Raji (cell line): ENCODE data around the gene PPM1N.

Source experiments
- POLR2A ChIP-seq: IDR thresholded peaks from 2 replicates; pipeline ENCODE4 v1.6.1; 2011; ENCODE audit warnings: low read depth, low read length, control low read depth; ENCODE audit not compliant: insufficient read depth

PPM1N gene

DNA sequence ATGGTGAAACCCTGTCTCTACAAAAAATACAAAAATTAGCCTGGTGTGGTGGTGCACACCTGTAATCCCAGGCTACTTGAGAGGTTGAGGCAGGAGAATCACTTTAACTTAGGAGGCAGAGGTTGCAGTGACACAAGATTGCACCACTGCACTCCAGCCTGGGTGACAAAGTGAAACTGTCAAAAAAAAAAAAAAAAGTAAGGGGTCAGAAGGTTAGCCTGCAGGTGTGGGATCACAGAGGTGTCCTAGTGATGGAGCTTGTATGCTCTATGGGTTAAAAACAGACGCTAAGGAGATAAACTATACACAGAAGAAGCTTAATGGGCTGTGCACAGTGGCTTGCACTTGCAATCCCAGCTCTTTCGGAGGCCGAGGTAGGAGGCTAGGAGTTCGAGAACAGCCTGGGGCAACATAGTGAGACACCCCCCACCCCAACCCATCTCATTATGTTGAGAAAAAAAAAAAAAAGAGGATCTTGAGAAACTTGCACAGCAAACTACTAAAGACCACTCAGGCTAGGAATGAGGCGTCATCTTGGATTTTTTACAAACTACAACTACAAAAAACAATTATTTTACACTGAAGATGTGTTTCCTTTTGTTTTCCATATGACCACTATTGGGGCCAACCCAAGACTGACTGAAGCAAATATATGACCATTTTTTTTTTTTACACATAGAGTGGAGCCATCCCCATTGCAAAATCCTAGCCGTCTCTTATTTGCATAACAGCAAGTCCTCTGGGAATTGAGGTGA, 22.5 kb upstream of the PPM1N start:
- no peak for TF ChIP-seq POLR2A

GRCh38 chr19:45476304-45476703, 21.9 kb upstream of the PPM1N start:
- no peak for TF ChIP-seq POLR2A

GRCh38 chr19:45477186-45477585, 21.1 kb upstream of the PPM1N start:
- no peak for TF ChIP-seq POLR2A

DNA sequence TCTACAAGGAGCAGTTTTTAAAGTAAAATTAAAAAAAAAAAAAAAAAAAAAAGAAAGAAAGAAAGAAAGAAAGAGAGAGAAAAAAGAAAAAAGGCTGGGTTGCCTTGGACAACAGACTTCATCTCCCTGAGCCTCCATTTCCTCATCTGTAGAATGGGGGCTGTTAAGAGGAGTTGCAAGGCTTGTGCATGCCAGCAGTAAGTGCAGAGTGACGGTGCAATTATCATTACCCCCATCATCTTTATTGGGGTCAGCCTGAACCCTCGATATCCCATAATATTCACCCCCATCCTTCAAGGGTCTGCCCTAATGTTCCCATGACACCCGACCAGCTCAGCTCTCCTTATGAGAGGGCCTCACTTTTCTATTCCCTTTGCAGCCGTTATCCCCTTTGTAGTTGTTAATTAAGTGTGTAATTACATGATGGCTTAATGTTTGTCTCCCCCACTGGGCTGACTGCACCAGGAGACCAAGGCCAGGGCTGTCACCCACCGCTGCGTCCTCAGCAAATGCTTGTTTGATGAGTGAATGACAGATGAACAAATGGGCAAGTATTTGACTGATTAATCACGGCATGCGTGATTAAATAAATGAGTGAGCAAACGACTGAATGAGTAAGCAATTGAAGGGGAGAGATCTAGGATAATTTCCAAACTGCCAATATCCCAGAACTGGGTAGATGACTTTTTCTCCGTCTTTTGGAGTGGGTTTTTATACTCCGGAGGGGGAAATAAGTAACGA, 20.4 kb upstream of the PPM1N start:
- TF ChIP-seq POLR2A, result no peak

GRCh38 chr19:45478454-45479238, 19.6 kb upstream of the PPM1N start:
- peak; percentile 73 for TF ChIP-seq POLR2A

GRCh38 chr19:45483033-45483432, 15.2 kb upstream of the PPM1N start:
- TF ChIP-seq POLR2A, result no peak

DNA sequence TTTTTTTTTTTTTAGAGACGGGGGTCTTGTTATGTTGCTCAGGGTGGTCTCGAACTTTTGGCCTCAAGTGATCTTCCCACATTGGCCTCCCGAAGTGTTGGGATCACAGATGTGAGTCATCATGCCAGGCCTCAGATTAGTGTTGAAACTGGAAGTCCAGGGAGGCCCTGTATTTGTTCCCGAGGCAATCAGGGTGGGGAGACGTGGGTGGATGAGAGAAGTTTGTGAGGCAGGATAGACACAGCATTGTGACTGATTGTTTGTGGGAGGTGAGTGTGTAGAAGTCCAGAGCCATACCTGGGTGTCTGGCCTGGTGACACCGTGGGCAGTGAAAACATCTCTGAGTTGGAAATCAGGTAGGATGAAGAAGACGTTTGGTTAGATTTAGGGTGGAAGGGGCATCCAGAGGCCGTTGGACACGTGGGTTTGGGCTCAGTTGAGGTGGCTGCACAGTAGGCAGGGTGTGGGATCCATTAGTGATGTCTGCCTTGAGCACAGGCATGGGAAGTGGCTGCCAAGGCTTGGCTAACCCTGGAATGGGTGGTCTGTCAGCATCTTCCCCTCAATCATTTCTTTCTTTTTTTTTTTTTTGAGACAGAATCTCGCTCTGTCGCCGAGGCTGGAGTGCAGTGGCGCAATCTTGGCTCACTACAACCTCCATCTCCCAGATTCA, 13.8 kb upstream of the PPM1N start:
- TF ChIP-seq POLR2A, result no peak

DNA sequence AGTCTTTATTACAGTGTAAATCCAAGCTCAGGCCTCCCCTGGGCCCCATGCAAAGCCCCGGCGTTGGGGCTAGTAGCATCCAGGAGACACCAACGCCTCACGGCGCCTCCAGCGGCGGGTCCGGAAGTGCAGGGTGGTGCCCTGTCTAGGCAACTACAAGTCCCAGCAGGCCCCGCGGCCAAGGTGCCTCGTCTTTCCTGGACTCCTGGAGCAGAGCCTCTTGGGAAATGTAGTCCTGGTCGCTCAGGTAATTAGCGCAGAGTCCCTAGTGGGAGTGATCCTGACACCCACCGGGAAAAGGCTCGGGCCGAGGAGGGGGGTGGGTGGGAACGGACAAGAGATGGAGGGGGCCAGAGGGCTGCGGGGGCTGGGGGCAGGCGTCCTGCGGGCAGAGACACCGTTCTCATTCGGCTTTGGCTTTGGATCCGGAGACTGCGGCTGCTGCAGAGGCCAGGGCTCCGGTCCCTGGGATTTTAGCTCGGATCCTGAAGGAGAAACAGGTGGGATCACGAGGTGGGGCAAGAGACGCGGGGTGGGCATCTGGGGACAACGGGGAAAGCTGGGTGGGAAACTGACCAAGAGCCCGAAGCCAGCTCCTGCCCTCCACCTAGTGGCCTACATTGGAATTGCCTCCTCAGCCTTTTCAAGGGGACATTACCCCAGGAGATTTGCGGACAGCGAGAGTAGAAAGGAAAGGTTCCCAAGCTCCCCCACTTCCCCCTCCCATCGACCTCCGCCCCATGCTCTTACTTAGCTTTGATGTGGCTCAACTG, 12.8 kb upstream of the PPM1N start:
- peak; percentile 19; the same call in 1 of the 2 replicates for TF ChIP-seq POLR2A

DNA sequence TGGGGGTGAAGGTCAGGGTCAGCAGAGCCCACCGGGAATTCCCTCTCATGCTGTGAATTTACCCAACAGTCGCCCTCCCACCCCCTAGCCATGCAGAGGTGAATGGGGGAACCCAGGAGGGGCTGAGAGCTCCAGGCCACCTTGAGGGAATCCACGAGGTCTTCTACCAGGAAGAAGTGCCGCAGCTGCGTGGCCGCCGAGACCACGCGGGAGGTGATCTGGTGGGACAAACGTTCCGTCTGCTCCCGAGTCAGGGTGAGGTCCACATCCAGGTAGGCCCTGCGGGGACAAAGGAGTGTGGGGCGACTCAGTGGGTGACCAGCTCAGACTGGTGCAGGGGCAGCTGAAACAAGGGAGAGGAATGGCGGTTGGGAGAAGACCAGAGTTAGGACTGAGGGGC, 9.5 kb upstream of the PPM1N start:
- TF ChIP-seq POLR2A, result no peak

- TF ChIP-seq POLR2A, result no peak
Measured at GRCh38 chr19:45489216-45489855, 8.9 kb upstream of the PPM1N start.

GRCh38 chr19:45492137-45492626, 6.1 kb upstream of the PPM1N start:
- TF ChIP-seq POLR2A, result no peak

- no peak for TF ChIP-seq POLR2A
Measured at GRCh38 chr19:45492627-45493470, 5.4 kb upstream of the PPM1N start.
